Fibroblast of mammary gland (primary cell): ENCODE results near the gene ZNF512B.

Source experiments
- DNase-seq: peaks from one replicate; pipeline ENCODE4 v3.0.0-alpha.2; 2010; ENCODE audit warnings: low read depth
- H3K4me3 ChIP-seq: 2 replicates; pipeline ENCODE4 v1.5.1; 2011; ENCODE audit warnings: low read depth, mild to moderate bottlenecking, low read length, moderate library complexity; ENCODE audit not compliant: control insufficient read depth
- TF ChIP-seq, protein P1 (sequence below): conservative IDR thresholded peaks from 2 replicates; pipeline ENCODE4 v1.5.1; 2011; ENCODE audit warnings: low read depth, low read length, inconsistent platforms; ENCODE audit not compliant: control insufficient read depth, insufficient read depth

Gene ZNF512B

DNA sequence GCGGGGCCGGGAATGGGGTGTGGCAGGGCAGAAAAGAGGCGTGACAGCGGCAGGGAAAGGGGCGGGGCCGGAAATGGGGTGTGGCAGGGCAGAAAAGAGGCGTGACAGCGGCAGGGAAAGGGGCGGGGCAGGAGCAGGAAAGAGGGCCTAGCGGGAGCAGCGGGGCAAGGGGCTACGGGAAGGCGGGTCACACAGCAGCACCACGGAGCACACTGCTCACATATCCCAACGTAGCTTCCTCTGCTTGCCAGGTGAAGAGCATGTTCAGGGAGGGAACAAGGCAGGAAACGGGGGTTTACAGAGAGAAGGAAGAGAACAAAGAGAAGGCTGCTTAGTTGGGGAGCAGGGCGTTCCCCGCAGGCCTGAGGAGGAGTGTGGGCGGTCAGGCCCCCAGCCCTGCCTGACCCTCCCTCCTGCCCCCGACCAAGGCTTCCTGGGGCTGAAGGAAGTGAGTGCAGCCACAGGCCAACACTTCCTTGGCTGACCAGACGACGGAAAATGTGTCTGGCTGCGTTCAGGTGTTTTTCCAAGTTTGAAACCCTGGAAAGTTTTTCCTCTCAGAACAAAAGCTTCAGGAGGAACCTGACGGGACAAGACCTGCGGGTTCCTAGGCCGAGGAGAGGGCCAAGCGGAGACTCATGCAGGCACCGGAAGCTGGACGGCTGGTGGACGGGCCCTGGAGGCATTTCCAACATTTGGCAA lies 27.3 kb downstream of the ZNF512B start:
- peak; percentile 20 for DNase-seq
- no peak overlapping the region for H3K4me3 ChIP-seq
- TF ChIP-seq, protein P1, sequence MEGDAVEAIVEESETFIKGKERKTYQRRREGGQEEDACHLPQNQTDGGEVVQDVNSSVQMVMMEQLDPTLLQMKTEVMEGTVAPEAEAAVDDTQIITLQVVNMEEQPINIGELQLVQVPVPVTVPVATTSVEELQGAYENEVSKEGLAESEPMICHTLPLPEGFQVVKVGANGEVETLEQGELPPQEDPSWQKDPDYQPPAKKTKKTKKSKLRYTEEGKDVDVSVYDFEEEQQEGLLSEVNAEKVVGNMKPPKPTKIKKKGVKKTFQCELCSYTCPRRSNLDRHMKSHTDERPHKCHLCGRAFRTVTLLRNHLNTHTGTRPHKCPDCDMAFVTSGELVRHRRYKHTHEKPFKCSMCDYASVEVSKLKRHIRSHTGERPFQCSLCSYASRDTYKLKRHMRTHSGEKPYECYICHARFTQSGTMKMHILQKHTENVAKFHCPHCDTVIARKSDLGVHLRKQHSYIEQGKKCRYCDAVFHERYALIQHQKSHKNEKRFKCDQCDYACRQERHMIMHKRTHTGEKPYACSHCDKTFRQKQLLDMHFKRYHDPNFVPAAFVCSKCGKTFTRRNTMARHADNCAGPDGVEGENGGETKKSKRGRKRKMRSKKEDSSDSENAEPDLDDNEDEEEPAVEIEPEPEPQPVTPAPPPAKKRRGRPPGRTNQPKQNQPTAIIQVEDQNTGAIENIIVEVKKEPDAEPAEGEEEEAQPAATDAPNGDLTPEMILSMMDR: no peak

DNA sequence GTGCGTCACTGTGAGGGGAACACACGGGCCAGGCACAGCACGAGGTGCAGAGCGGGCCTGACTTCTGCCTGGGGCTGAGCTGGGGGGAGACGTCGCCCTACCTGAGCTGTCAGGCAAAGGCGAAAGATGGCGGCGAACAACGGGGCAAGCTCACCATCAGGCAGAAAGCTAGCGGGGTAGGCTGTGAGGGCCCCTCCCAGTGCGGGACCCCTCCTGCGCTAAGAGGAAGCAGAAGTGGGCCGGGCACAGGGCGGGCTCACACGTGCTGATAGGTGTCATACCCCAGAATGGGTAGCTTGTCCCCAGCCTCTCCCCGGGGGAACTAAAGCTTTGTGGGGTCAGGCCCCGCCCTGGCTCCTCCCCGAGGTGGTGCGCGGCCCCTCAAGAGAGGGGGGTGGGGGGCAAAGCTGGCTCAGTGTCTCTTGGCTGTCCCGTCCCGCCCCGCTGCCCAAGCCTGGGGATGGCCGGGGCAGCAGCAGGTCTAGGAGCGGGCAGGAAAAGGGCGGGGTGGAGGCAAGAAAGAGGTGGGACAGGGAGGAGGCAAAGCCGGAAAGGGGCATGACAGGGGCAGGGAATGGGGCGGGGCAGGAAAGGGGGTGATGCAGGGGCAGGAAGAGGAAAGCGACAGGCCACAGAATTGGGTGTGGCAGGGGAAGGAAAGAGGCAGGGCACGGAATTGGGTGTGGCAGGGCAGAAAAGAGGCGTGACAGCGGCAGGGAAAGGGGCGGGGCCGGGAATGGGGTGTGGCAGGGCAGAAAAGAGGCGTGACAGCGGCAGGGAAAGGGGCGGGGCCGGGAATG lies 28.2 kb downstream of the ZNF512B start:
- H3K4me3 ChIP-seq: no peak overlapping the region
- TF ChIP-seq, protein P1: no peak
- peak; percentile 23 for DNase-seq

DNA sequence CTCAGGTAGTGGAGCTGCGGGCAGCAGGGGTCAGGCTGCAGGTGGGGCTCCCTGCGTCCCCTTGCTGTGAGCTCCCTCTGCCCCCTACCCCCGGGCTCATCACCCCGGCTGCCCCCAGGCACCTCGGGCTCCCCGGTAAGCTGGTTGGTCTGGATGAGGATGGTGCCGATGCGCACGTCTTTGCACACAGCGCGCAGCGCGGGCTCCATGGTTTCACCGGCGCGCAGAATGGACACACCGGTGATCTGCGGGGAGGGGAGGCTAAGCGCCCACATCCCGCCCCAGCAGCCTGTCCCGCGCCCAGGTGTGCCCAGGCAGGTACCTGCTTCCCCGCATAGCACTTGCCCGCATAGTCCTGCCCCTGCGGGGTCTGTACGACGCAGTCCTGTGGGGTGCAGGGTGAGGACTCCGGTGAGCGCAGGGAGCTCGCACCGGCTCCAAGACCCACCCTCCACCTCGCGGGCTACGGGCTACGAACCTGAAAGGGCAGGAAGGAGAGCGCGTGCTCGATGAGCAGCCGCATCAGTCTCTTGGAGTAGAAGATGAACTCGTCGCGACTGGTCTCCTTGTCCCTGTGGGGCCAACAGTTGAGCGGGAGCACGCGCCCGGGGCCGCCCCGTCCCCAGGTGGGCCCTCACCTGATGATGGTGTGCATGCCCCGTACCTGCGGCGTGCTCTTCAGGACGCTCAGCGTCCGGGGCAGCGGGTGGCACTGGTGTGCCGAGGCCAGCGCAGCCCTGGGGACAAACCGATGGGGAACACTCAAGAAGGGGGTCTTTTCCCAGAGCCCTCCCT lies 29.1 kb downstream of the ZNF512B start:
- no peak for DNase-seq
- H3K4me3 ChIP-seq: no peak overlapping the region
- TF ChIP-seq, protein P1: no peak

DNA sequence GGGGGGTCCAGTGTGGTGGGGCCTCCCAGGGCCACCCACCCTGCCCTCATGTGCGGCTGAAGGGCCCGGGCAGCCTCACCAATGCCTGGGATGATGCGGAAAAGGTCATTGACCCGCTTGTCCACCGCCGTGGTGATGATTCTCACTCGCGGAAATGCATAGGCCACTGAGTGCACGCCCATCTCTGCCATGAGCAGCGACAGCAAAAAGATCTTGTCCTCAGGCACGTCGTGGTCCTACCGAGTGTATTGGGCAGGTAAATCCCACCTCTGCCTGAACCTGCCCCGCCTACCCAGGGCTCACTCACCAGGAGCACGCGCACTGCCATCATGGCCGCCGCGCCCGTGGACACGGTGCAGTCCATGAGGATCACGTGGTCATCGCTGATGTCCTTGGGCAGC lies 29.7 kb downstream of the ZNF512B start:
- TF ChIP-seq, protein P1: no peak
- no peak for DNase-seq
- no peak overlapping the region for H3K4me3 ChIP-seq

DNA sequence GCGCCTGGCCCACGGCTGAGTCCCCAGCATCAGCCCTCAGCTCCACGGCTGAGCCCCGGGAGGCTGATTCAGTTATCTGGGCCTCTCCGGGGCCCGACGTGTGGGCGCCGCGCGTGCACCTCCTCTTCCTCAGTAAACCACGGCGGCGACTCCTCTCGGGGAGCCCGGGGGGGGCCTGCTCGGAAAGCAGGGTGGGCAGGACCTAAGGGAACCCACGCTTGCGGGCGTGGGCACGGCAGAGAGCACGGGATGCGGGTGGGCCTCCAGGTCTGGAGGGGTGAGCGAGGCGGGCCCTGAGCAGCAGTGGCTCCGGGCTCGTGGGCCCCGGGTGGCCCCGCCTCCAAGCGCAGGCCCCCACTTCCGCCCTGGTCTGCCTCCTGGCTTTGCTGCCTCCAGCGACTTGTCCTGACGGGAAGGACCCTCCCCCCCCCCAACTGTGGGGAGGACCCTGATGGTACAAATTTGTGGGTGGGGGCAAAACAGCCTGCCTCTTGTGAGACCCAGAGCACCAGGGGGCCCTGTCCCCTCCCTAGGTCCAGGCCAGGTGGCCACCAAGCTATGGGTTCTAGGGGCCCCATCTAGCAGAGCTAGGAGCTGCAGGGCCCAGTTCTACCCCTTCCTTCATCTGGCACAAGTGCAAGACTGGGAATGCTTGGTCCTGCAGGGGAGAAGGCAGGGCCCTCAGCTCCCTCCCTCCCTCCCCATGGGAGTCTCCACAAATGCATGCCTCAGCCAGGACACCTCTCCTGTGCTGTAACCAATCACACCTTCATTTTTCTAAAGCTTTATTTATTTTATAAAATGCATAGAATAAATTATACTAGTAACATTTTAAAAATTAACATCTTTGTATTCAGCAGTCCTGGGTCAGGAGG lies 30.4 kb downstream of the ZNF512B start:
- H3K4me3 ChIP-seq: no peak overlapping the region
- DNase-seq: no peak
- TF ChIP-seq, protein P1: no peak

DNA sequence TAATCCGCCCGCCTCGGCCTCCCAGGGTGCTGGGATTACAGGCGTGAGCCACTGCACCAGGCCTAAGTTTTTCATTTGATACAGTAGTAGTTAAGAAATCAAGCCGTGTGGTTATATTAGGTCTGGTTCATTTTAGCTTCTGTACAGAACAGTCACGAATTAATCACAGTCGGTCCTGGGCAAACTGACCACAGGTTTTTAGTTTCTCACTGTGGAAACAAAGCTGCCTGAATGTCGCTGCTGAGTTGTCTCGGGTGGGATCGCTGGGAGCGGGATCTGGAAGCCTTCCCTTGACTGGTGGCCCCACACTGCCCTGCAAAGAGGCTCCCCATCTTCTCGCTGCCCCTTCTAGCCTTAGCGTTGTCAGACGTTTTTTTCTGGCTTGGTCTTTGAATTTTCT lies 32.1 kb downstream of the ZNF512B start:
- DNase-seq: peak; percentile 25
- H3K4me3 ChIP-seq: no peak overlapping the region
- TF ChIP-seq, protein P1: no peak
